Measurements from ENCODE around the gene PAOX. TPM values are rescaled to one million over a fixed set of nuclear protein-coding genes. Genes with fewer than 3 reads are reported as not detected.
"Not testable (repeated sequence)": the region's sequence is repeated elsewhere in the genome, so short reads cannot be mapped to it uniquely, and the experiment has no call there.

PAOX gene
- total and polyA plus RNA-seq, 4 donors: 6.4 to 13.4 (median 9.8) TPM

- peaks cover 10% of the 10 kb centered on the region for H3K4me1 ChIP-seq (ENCODE audit: control insufficient read depth, insufficient read depth, low read length)
- 79% methylated on average over 18 of the region's 18 CpGs for WGBS (ENCODE audit: insufficient coverage)
- no peaks in the 10 kb centered on the region for H3K9me3 ChIP-seq (ENCODE audit: control insufficient read depth, insufficient read depth, low read length)
- no peak for DNase-seq (ENCODE audit: low read depth in 4 of 6, low spot score in 6 of 6)
- peaks cover 57% of the 10 kb centered on the region for H3K36me3 ChIP-seq (ENCODE audit: control insufficient read depth, insufficient read depth, low read length)
- no peaks in the 10 kb centered on the region for H3K27me3 ChIP-seq (ENCODE audit: control insufficient read depth, insufficient read depth, low read length)
- no peak overlapping the region for H3K4me3 ChIP-seq (ENCODE audit: low read depth, low read length)
- H3K27ac ChIP-seq (ENCODE audit: low read depth, low read length): no peak overlapping the region
These were observed 17.2 kb upstream of the PAOX start for GRCh38 chr10:133361773-133362441.

- Histone ChIP-seq H3K4me3 (ENCODE audit: low read depth, low read length) (no peak overlapping the region), H3K4me1 (ENCODE audit: control insufficient read depth, insufficient read depth, low read length) (peaks cover 3% of the 10 kb centered on the region), H3K36me3 (ENCODE audit: control insufficient read depth, insufficient read depth, low read length) (peaks cover 59% of the 10 kb centered on the region), H3K27me3 (ENCODE audit: control insufficient read depth, insufficient read depth, low read length) (no peaks in the 10 kb centered on the region), H3K27ac (ENCODE audit: low read depth, low read length) (no peak overlapping the region), H3K9me3 (ENCODE audit: control insufficient read depth, insufficient read depth, low read length) (no peaks in the 10 kb centered on the region)
- DNase-seq (ENCODE audit: low read depth in 4 of 6, low spot score in 6 of 6): no peak
- 94% methylated on average over 13 of the region's 13 CpGs for WGBS (ENCODE audit: insufficient coverage)
These were observed 16.2 kb upstream of the PAOX start for GRCh38 chr10:133362846-133363245.

- 91% methylated on average over 27 of the region's 29 CpGs for WGBS (ENCODE audit: insufficient coverage)
- Histone ChIP-seq H3K36me3 (ENCODE audit: control insufficient read depth, insufficient read depth, low read length) (peaks cover 78% of the 10 kb centered on the region), H3K4me3 (ENCODE audit: low read depth, low read length) (no peak overlapping the region), H3K27me3 (ENCODE audit: control insufficient read depth, insufficient read depth, low read length) (no peaks in the 10 kb centered on the region), H3K4me1 (ENCODE audit: control insufficient read depth, insufficient read depth, low read length) (peaks cover 3% of the 10 kb centered on the region), H3K27ac (ENCODE audit: low read depth, low read length) (no peak overlapping the region), H3K9me3 (ENCODE audit: control insufficient read depth, insufficient read depth, low read length) (no peaks in the 10 kb centered on the region)
- peak in 1 of 6 donors; percentile 47 for DNase-seq (ENCODE audit: low read depth in 4 of 6, low spot score in 6 of 6)
These were observed 14.2 kb upstream of the PAOX start for GRCh38 chr10:133364645-133365431.

GRCh38 chr10:133365461-133366129 lies 13.5 kb upstream of the PAOX start:
- Histone ChIP-seq H3K27me3 (ENCODE audit: control insufficient read depth, insufficient read depth, low read length) (no peaks in the 10 kb centered on the region), H3K27ac (ENCODE audit: low read depth, low read length) (no peak overlapping the region), H3K36me3 (ENCODE audit: control insufficient read depth, insufficient read depth, low read length) (peaks cover 82% of the 10 kb centered on the region), H3K9me3 (ENCODE audit: control insufficient read depth, insufficient read depth, low read length) (no peaks in the 10 kb centered on the region), H3K4me1 (ENCODE audit: control insufficient read depth, insufficient read depth, low read length) (peaks cover 3% of the 10 kb centered on the region), H3K4me3 (ENCODE audit: low read depth, low read length) (no peak overlapping the region)
- peak in 1 of 6 donors; percentile 49 for DNase-seq (ENCODE audit: low read depth in 4 of 6, low spot score in 6 of 6)
- 85% methylated on average over 13 of the region's 13 CpGs for WGBS (ENCODE audit: insufficient coverage)

- peaks cover 84% of the 10 kb centered on the region for H3K36me3 ChIP-seq (ENCODE audit: control insufficient read depth, insufficient read depth, low read length)
- H3K9me3 ChIP-seq (ENCODE audit: control insufficient read depth, insufficient read depth, low read length): no peaks in the 10 kb centered on the region
These were observed 13.0 kb upstream of the PAOX start for GRCh38 chr10:133366130-133366478.

GRCh38 chr10:133366751-133367150 lies 12.3 kb upstream of the PAOX start:
- Histone ChIP-seq H3K9me3 (ENCODE audit: control insufficient read depth, insufficient read depth, low read length) (no peaks in the 10 kb centered on the region), H3K4me3 (ENCODE audit: low read depth, low read length) (no peak overlapping the region), H3K27me3 (ENCODE audit: control insufficient read depth, insufficient read depth, low read length) (no peaks in the 10 kb centered on the region), H3K36me3 (ENCODE audit: control insufficient read depth, insufficient read depth, low read length) (peaks cover 86% of the 10 kb centered on the region), H3K4me1 (ENCODE audit: control insufficient read depth, insufficient read depth, low read length) (peaks cover 8% of the 10 kb centered on the region), H3K27ac (ENCODE audit: low read depth, low read length) (no peak overlapping the region)
- 94% methylated on average over 13 of the region's 13 CpGs for WGBS (ENCODE audit: insufficient coverage)
- DNase-seq (ENCODE audit: low read depth in 4 of 6, low spot score in 6 of 6): no peak

More at GRCh38 chr10:133366130-133366478, 13.0 kb upstream of the PAOX start:
- Histone ChIP-seq H3K27me3 (ENCODE audit: control insufficient read depth, insufficient read depth, low read length) (no peaks in the 10 kb centered on the region), H3K27ac (ENCODE audit: low read depth, low read length) (no peak overlapping the region), H3K4me3 (ENCODE audit: low read depth, low read length) (no peak overlapping the region), H3K4me1 (ENCODE audit: control insufficient read depth, insufficient read depth, low read length) (peaks cover 3% of the 10 kb centered on the region)
- DNase-seq (ENCODE audit: low read depth in 4 of 6, low spot score in 6 of 6): no peak
- WGBS (ENCODE audit: insufficient coverage): 87% methylated on average over 17 of the region's 17 CpGs

- Histone ChIP-seq H3K4me1 (ENCODE audit: control insufficient read depth, insufficient read depth, low read length) (peaks cover 14% of the 10 kb centered on the region), H3K36me3 (ENCODE audit: control insufficient read depth, insufficient read depth, low read length) (peaks cover 84% of the 10 kb centered on the region)
- H3K4me3 ChIP-seq (ENCODE audit: low read depth, low read length); H3K27ac ChIP-seq (ENCODE audit: low read depth, low read length); DNase-seq (ENCODE audit: low read depth in 4 of 6, low spot score in 6 of 6); H3K27me3 ChIP-seq (ENCODE audit: control insufficient read depth, insufficient read depth, low read length); H3K9me3 ChIP-seq (ENCODE audit: control insufficient read depth, insufficient read depth, low read length): not testable (repeated sequence)
- WGBS (ENCODE audit: insufficient coverage): no CpG with 5 or more reads among the region's 7 CpGs
These were observed 11.6 kb upstream of the PAOX start for GRCh38 chr10:133367461-133367860.

- Histone ChIP-seq H3K27me3 (ENCODE audit: control insufficient read depth, insufficient read depth, low read length) (no peaks in the 10 kb centered on the region), H3K36me3 (ENCODE audit: control insufficient read depth, insufficient read depth, low read length) (peaks cover 77% of the 10 kb centered on the region), H3K9me3 (ENCODE audit: control insufficient read depth, insufficient read depth, low read length) (no peaks in the 10 kb centered on the region), H3K27ac (ENCODE audit: low read depth, low read length) (no peak overlapping the region), H3K4me3 (ENCODE audit: low read depth, low read length) (no peak overlapping the region), H3K4me1 (ENCODE audit: control insufficient read depth, insufficient read depth, low read length) (peaks cover 16% of the 10 kb centered on the region)
- DNase-seq (ENCODE audit: low read depth in 4 of 6, low spot score in 6 of 6): no peak
- WGBS (ENCODE audit: insufficient coverage): 95% methylated on average over 5 of the region's 7 CpGs
These were observed 10.9 kb upstream of the PAOX start for GRCh38 chr10:133368153-133368552.

GRCh38 chr10:133370030-133370786 lies 8.9 kb upstream of the PAOX start:
- Histone ChIP-seq H3K4me1 (ENCODE audit: control insufficient read depth, insufficient read depth, low read length) (peaks cover 23% of the 10 kb centered on the region), H3K9me3 (ENCODE audit: control insufficient read depth, insufficient read depth, low read length) (no peaks in the 10 kb centered on the region), H3K27ac (ENCODE audit: low read depth, low read length) (no peak overlapping the region), H3K36me3 (ENCODE audit: control insufficient read depth, insufficient read depth, low read length) (peaks cover 60% of the 10 kb centered on the region), H3K27me3 (ENCODE audit: control insufficient read depth, insufficient read depth, low read length) (no peaks in the 10 kb centered on the region), H3K4me3 (ENCODE audit: low read depth, low read length) (no peak overlapping the region)
- 93% methylated on average over 23 of the region's 24 CpGs for WGBS (ENCODE audit: insufficient coverage)
- DNase-seq (ENCODE audit: low read depth in 4 of 6, low spot score in 6 of 6): no peak

Measured in spinal cord (tissue), 10 donors.